DOHH2 (cell line): ENCODE measurements around the gene PON3.

ENCODE experiments used
- H3F3A ChIP-seq: fragments of 200-600 bp; sonication (generic), shearing (Covaris generic); 2 replicates; pipeline ENCODE4 v1.6.0; 2016; ENCODE audit warnings: antibody characterized with exemption, mild to moderate bottlenecking; ENCODE audit not compliant: control insufficient read depth, insufficient read depth
- H3K27ac ChIP-seq: fragments of 200-600 bp; sonication (generic); 2 replicates; pipeline ENCODE4 v1.5.1; 2014; ENCODE audit warnings: low read depth, mild to moderate bottlenecking, low read length, moderate library complexity
- H3K27me3 ChIP-seq: fragments of 200-600 bp; sonication (generic); 2 replicates; pipeline ENCODE4 v1.6.1; 2014; ENCODE audit warnings: mild to moderate bottlenecking, low read length, mixed read lengths; ENCODE audit not compliant: control insufficient read depth
- H3K36me3 ChIP-seq: fragments of 200-600 bp; sonication (generic); 2 replicates; pipeline ENCODE4 v1.6.1; 2014; ENCODE audit warnings: mild to moderate bottlenecking, low read length, moderate library complexity, mixed read lengths; ENCODE audit not compliant: control insufficient read depth
- H3K4me1 ChIP-seq: fragments of 200-600 bp; sonication (generic); 2 replicates; pipeline ENCODE4 v1.6.1; 2014; ENCODE audit warnings: mild to moderate bottlenecking, low read length, mixed read lengths; ENCODE audit not compliant: control insufficient read depth
- H3K4me2 ChIP-seq: fragments of 200-600 bp; sonication (generic); 2 replicates; pipeline ENCODE4 v1.6.0; 2014; ENCODE audit warnings: mild to moderate bottlenecking, low read length, moderate library complexity
- H3K4me3 ChIP-seq: fragments of 200-600 bp; sonication (generic); 2 replicates; pipeline ENCODE4 v1.5.1; 2014; ENCODE audit warnings: mild to moderate bottlenecking, low read length, mixed read lengths
- H3K79me2 ChIP-seq: fragments of 200-600 bp; sonication (generic); 2 replicates; pipeline ENCODE4 v1.6.1; 2014; ENCODE audit warnings: mild to moderate bottlenecking, low read length, mixed read lengths; ENCODE audit not compliant: control insufficient read depth
- H3K9me2 ChIP-seq: fragments of 200-600 bp; sonication (generic); replicated peaks from 2 replicates; pipeline ENCODE4 v1.6.1; 2014; ENCODE audit warnings: mild to moderate bottlenecking, low read length, mixed read lengths; ENCODE audit not compliant: control insufficient read depth
- H3K9me3 ChIP-seq: fragments of 200-600 bp; sonication (generic); 2 replicates; pipeline ENCODE4 v1.6.1; 2014; ENCODE audit warnings: antibody characterized with exemption, low read length, mixed read lengths; ENCODE audit not compliant: control insufficient read depth, insufficient read depth
- H4K20me1 ChIP-seq: fragments of 200-600 bp; sonication (generic); 2 replicates; pipeline ENCODE4 v1.6.0; 2014; ENCODE audit warnings: low read depth, mild to moderate bottlenecking, antibody characterized with exemption, low read length, moderate library complexity; ENCODE audit not compliant: control insufficient read depth, insufficient read depth
- EZH2phosphoT487 ChIP-seq: fragments of 200-600 bp; sonication (generic); IDR thresholded peaks from 2 replicates; pipeline ENCODE4 v1.6.1; 2017; ENCODE audit warnings: borderline replicate concordance, mild to moderate bottlenecking, antibody characterized with exemption, low read length, moderate library complexity, mixed read lengths
- TF ChIP-seq, protein P1 (sequence below): fragments of 200-600 bp; sonication (generic); IDR thresholded peaks from one replicate; pipeline ENCODE4 v1.5.1; 2014; ENCODE audit warnings: antibody characterized with exemption, mild to moderate bottlenecking, low read depth, low read length; ENCODE audit not compliant: poor library complexity, severe bottlenecking

PON3 gene

DNA sequence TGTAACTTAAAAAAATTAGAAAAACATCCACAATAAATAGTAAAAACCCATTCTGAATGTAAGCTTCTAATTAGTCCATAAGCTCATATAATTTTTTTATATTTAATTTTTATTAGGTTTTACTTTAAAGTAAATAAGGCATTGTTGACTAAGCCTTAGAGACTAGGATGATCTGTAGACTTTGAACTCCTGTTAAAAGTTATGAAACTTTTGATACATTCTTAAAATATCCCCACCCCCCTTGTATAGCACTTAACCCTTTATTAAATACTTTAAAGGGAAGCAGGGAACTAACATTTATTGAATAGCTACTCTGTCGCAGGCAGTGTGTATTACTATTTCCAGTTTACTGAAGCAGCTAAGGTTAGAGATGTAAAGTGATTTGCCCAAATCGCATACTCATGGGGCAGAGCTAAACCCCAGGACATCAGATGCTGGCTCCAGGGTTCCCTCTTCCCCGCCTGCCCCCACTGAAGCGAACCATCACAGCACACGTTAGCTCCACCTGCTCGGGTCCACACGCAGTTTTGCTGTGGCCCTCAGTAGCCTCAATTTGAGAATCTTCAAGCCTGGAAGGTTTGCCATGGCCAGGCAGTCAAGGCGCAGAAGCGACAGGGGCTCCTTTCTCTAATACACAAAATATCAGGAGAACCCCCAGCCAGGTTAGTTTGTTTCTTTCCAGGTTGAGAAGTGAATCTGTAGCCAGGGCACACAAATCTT lies 72.6 kb downstream of the PON3 start:
- Histone ChIP-seq H3F3A (no peaks in the 10 kb centered on the region), H3K9me3 (peaks cover 3% of the 10 kb centered on the region; the same call in 1 of the 2 replicates), H4K20me1 (no peaks in the 10 kb centered on the region), H3K4me1 (no peaks in the 10 kb centered on the region), H3K9me2 (no peaks in the 10 kb centered on the region), H3K4me2 (no peak overlapping the region), H3K4me3 (no peak overlapping the region), H3K27me3 (no peaks in the 10 kb centered on the region), H3K27ac (no peak overlapping the region), H3K79me2 (no peaks in the 10 kb centered on the region), H3K36me3 (no peaks in the 10 kb centered on the region)
- no peak for TF ChIP-seq EZH2phosphoT487
- TF ChIP-seq, protein P1, sequence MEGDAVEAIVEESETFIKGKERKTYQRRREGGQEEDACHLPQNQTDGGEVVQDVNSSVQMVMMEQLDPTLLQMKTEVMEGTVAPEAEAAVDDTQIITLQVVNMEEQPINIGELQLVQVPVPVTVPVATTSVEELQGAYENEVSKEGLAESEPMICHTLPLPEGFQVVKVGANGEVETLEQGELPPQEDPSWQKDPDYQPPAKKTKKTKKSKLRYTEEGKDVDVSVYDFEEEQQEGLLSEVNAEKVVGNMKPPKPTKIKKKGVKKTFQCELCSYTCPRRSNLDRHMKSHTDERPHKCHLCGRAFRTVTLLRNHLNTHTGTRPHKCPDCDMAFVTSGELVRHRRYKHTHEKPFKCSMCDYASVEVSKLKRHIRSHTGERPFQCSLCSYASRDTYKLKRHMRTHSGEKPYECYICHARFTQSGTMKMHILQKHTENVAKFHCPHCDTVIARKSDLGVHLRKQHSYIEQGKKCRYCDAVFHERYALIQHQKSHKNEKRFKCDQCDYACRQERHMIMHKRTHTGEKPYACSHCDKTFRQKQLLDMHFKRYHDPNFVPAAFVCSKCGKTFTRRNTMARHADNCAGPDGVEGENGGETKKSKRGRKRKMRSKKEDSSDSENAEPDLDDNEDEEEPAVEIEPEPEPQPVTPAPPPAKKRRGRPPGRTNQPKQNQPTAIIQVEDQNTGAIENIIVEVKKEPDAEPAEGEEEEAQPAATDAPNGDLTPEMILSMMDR = no peak

DNA sequence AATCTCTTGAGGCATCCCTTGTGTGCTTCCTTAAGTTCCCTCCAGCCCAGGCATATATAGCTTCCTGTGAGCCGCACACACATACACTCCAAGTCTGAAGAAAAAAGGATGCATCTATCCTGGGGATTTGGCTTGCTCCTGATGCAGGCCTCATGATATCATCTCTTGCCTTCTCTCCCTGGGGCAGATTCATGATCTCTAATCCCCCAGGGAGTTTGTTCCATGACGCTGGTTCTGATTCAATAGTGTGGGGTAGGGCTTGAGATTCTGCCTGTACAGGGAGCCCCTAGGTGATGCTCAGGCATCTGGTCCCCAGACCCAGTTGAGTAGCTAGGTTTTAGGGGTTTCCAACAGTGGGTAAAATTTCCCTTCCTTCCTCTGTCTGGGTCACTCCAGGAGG lies 73.3 kb downstream of the PON3 start:
- Histone ChIP-seq H4K20me1 (no peaks in the 10 kb centered on the region), H3K36me3 (no peaks in the 10 kb centered on the region), H3K27ac (no peak overlapping the region), H3K9me3 (peaks cover 3% of the 10 kb centered on the region; the same call in 1 of the 2 replicates), H3F3A (no peaks in the 10 kb centered on the region), H3K4me1 (no peaks in the 10 kb centered on the region), H3K9me2 (no peaks in the 10 kb centered on the region), H3K79me2 (no peaks in the 10 kb centered on the region), H3K4me3 (no peak overlapping the region), H3K4me2 (no peak overlapping the region), H3K27me3 (no peaks in the 10 kb centered on the region)
- TF ChIP-seq, protein P1 = no peak
- no peak for TF ChIP-seq EZH2phosphoT487

DNA sequence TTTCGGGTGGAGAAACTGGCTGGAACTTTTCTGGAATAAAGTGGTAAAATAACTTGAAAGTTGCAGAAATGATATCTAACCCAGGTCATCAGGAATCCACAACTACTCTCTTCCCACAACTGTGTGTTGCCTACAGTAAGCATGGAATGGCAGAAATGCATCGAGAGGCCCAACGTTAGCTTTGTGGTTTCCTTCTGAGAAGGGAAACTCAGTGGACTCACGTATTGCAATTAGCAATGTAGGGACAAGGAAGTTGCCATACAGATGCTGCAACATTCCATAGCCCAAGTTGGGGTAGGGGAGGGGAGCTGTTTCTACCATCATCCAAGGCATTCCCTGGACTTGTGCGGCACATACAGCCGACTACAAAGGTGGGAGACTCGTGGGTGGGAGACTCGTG lies 73.8 kb downstream of the PON3 start:
- Histone ChIP-seq H4K20me1 (no peaks in the 10 kb centered on the region), H3K4me3 (no peak overlapping the region), H3K27ac (no peak overlapping the region), H3K9me3 (peaks cover 3% of the 10 kb centered on the region; the same call in 1 of the 2 replicates), H3K9me2 (no peaks in the 10 kb centered on the region), H3K4me1 (no peaks in the 10 kb centered on the region), H3F3A (no peaks in the 10 kb centered on the region), H3K27me3 (no peaks in the 10 kb centered on the region), H3K79me2 (no peaks in the 10 kb centered on the region), H3K4me2 (no peak overlapping the region), H3K36me3 (no peaks in the 10 kb centered on the region)
- TF ChIP-seq, protein P1 = no peak
- no peak for TF ChIP-seq EZH2phosphoT487
